H9 (cell line): ENCODE results near the gene TAF11L3. TPM values are rescaled to one million over a fixed set of nuclear protein-coding genes. Genes with fewer than 3 reads are reported as not detected.
"Not testable (repeated sequence)": the region's sequence is repeated elsewhere in the genome, so short reads cannot be mapped to it uniquely, and the experiment has no call there.

Source experiments
- DNase-seq: peaks from one replicate; pipeline ENCODE4 v3.0.0-alpha.2; 2017
- H2AFZ ChIP-seq: one replicate; pipeline ENCODE4 v1.6.1; 2013; ENCODE audit warnings: mild to moderate bottlenecking, low read length, control low read depth, moderate library complexity
- H2AK5ac ChIP-seq: 2 replicates; pipeline ENCODE4 v1.6.1; 2013; ENCODE audit warnings: low read length, control low read depth, mixed read lengths; ENCODE audit not compliant: insufficient read length
- H2BK120ac ChIP-seq: one replicate; pipeline ENCODE4 v1.6.1; 2013; ENCODE audit warnings: low read depth, mild to moderate bottlenecking, low read length, control low read depth, inconsistent platforms; ENCODE audit not compliant: poor library complexity, severe bottlenecking
- H2BK12ac ChIP-seq: 2 replicates; pipeline ENCODE4 v1.6.1; 2013; ENCODE audit warnings: low read length, control low read depth, mixed read lengths, low read depth; ENCODE audit not compliant: insufficient read length
- H2BK15ac ChIP-seq: 2 replicates; pipeline ENCODE4 v1.6.1; 2013; ENCODE audit warnings: low read depth, low read length, control low read depth
- H2BK20ac ChIP-seq: one replicate; pipeline ENCODE4 v1.6.1; 2013; ENCODE audit warnings: low read depth, mild to moderate bottlenecking, low read length, control low read depth, inconsistent platforms; ENCODE audit not compliant: poor library complexity, severe bottlenecking
- H2BK5ac ChIP-seq: 2 replicates; pipeline ENCODE4 v1.6.1; 2013; ENCODE audit warnings: low read length, control low read depth, mixed read lengths; ENCODE audit not compliant: insufficient read length
- H3K14ac ChIP-seq: 2 replicates; pipeline ENCODE4 v1.6.1; 2013; ENCODE audit warnings: low read length, control low read depth; ENCODE audit not compliant: insufficient read depth
- H3K18ac ChIP-seq: 2 replicates; pipeline ENCODE4 v1.6.1; 2013; ENCODE audit warnings: low read depth, mild to moderate bottlenecking, mixed read lengths, low read length, control low read depth; ENCODE audit not compliant: insufficient read length
- H3K23ac ChIP-seq: 2 replicates; pipeline ENCODE4 v1.6.1; 2013; ENCODE audit warnings: low read length, control low read depth, mixed read lengths, low read depth; ENCODE audit not compliant: insufficient read length
- H3K23me2 ChIP-seq: 2 replicates; pipeline ENCODE4 v1.6.1; 2013; ENCODE audit warnings: low read depth, mild to moderate bottlenecking, mixed read lengths, low read length, control low read depth; ENCODE audit not compliant: insufficient read length, poor library complexity, severe bottlenecking
- H3K27ac ChIP-seq: 2 replicates; pipeline ENCODE4 v1.5.1; 2013; ENCODE audit warnings: low read length, control low read depth, mixed read lengths, low read depth; ENCODE audit not compliant: insufficient read length
- H3K27me3 ChIP-seq: 2 replicates; pipeline ENCODE4 v1.6.1; 2013; ENCODE audit warnings: low read length, control low read depth, inconsistent platforms; ENCODE audit not compliant: insufficient read depth
- H3K4ac ChIP-seq: 2 replicates; pipeline ENCODE4 v1.6.1; 2013; ENCODE audit warnings: low read depth, mild to moderate bottlenecking, control low read depth, inconsistent platforms, low read length, moderate library complexity
- H3K4me1 ChIP-seq: 2 replicates; pipeline ENCODE4 v1.6.1; 2013; ENCODE audit warnings: low read length, control low read depth, inconsistent platforms; ENCODE audit not compliant: insufficient read depth
- H3K4me2 ChIP-seq: 2 replicates; pipeline ENCODE4 v1.6.1; 2013; ENCODE audit warnings: low read length, control low read depth, mixed read lengths; ENCODE audit not compliant: insufficient read length, insufficient read depth
- H3K56ac ChIP-seq: 2 replicates; pipeline ENCODE4 v1.6.1; 2013; ENCODE audit warnings: low read depth, mild to moderate bottlenecking, mixed read lengths, low read length, control low read depth; ENCODE audit not compliant: insufficient read length
- H3K79me1 ChIP-seq: 2 replicates; pipeline ENCODE4 v1.6.1; 2013; ENCODE audit warnings: low read depth, mild to moderate bottlenecking, moderate library complexity, low read length, control low read depth, inconsistent platforms; ENCODE audit not compliant: insufficient read depth, poor library complexity, severe bottlenecking
- H3K79me2 ChIP-seq: 2 replicates; pipeline ENCODE4 v1.6.1; 2013; ENCODE audit warnings: low read length, control low read depth, inconsistent platforms; ENCODE audit not compliant: insufficient read depth
- H3K9ac ChIP-seq: 2 replicates; pipeline ENCODE4 v1.6.1; 2013; ENCODE audit warnings: low read length, control low read depth, mixed read lengths; ENCODE audit not compliant: insufficient read length; ENCODE audit errors: extremely low read depth
- H3K9me3 ChIP-seq: one replicate; pipeline ENCODE4 v1.6.1; 2013; ENCODE audit warnings: low read depth, low read length, inconsistent platforms; ENCODE audit not compliant: control insufficient read depth
- H3T11ph ChIP-seq: one replicate; pipeline ENCODE4 v1.6.1; 2013; ENCODE audit warnings: mild to moderate bottlenecking, low read length, control low read depth, inconsistent platforms
- H4K20me1 ChIP-seq: one replicate; pipeline ENCODE4 v1.6.1; 2013; ENCODE audit not compliant: control insufficient read depth, insufficient read length, insufficient read depth
- H4K5ac ChIP-seq: 2 replicates; pipeline ENCODE4 v1.6.1; 2013; ENCODE audit warnings: low read depth, mild to moderate bottlenecking, mixed read lengths, low read length, control low read depth; ENCODE audit not compliant: insufficient read length
- H4K8ac ChIP-seq: replicated peaks from 2 replicates; pipeline ENCODE4 v1.6.1; 2013; ENCODE audit warnings: low read length, control low read depth, mixed read lengths, low read depth; ENCODE audit not compliant: insufficient read length
- H4K91ac ChIP-seq: 2 replicates; pipeline ENCODE4 v1.6.1; 2013; ENCODE audit warnings: low read depth, mild to moderate bottlenecking, moderate library complexity, mixed read lengths, low read length, control low read depth; ENCODE audit not compliant: insufficient read length
- H3K27ac Mint-ChIP-seq, 3 experiments: 2 replicates in 2 of 3; 3 replicates in 1 of 3; pipeline ENCODE4 v1.8.0; 2020 to 2021; ENCODE audit warnings: mixed read lengths in 3 of 3, mild to moderate bottlenecking in 1 of 3, moderate library complexity in 1 of 3
- H3K27me3 Mint-ChIP-seq: 2 replicates; pipeline ENCODE4 v1.8.0; 2021; ENCODE audit warnings: low read depth, mild to moderate bottlenecking, moderate library complexity, mixed read lengths
- H3K36me3 Mint-ChIP-seq, 3 experiments: 2 replicates in 2 of 3; 3 replicates in 1 of 3; pipeline ENCODE4 v1.8.0; 2020 to 2021; ENCODE audit warnings: low read depth in 3 of 3, mixed read lengths in 3 of 3; ENCODE audit not compliant: insufficient read depth in 1 of 3
- H3K4me1 Mint-ChIP-seq, 2 experiments: 2 replicates each; pipeline ENCODE4 v1.8.0; 2020; ENCODE audit warnings: mixed read lengths in 2 of 2
- H3K4me3 Mint-ChIP-seq, 2 experiments: 2 replicates in 1 of 2; 3 replicates in 1 of 2; pipeline ENCODE4 v1.8.0; 2020 to 2021; ENCODE audit warnings: mild to moderate bottlenecking in 2 of 2, mixed read lengths in 2 of 2, moderate library complexity in 1 of 2
- H3K9me3 Mint-ChIP-seq, 2 experiments: 2 replicates in 1 of 2; 3 replicates in 1 of 2; pipeline ENCODE4 v1.8.0; 2020; ENCODE audit warnings: mild to moderate bottlenecking in 2 of 2, mixed read lengths in 2 of 2, moderate library complexity in 1 of 2
- WGBS: extraction: QIAGEN DNeasy Blood & Tissue Kit; methylation state at CpG from one replicate; pipeline ENCODE4 v1.1.7; 2013; ENCODE audit warnings: missing lambda C conversion rate, low lambda C conversion rate, mixed read lengths; ENCODE audit not compliant: insufficient read length; ENCODE audit errors: extremely low coverage; 5-methylcytosine and 5-hydroxymethylcytosine counted together
- total RNA-seq: library from RNA; stranded (reverse); gene quantifications from 2 replicates; pipeline ENCODE4 v1.2.1, GENCODE V29; 2021

TAF11L3 gene
- total RNA-seq, 1 experiment from 2014 or later: not detected

DNA sequence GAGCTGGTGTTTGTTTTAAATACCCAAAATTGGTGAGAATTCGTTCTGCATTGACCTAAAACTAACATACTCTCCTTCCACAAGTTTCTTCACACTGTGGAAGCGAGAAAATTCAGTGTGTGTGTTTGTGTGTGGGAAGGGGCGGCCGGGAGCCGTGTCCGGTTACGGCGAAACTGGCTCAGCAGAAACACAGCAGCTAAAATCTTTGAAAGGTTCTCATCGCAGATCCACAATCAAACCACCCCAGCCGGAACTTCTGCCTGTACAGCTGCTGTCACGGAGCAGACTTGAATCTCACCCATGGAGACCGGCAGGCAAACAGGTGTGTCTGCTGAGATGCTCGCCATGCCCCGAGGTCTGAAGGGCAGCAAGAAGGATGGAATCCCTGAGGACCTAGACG is 6.8 kb downstream of the TAF11L3 start, which contains the start of gene TAF11L5:
Gene TAF11L5, plus strand, starts transcription at position 301 of the 400 bp plus-strand sequence.
- not testable (repeated sequence) for H3K9me3 Mint-ChIP-seq, H3K27me3 Mint-ChIP-seq, H3K9ac ChIP-seq, H3K27ac Mint-ChIP-seq, H2BK5ac ChIP-seq, DNase-seq, H3K4me1 Mint-ChIP-seq, H3K4ac ChIP-seq, H3T11ph ChIP-seq, H3K18ac ChIP-seq, H3K9me3 ChIP-seq, H3K23me2 ChIP-seq, H4K8ac ChIP-seq, H3K27me3 ChIP-seq, H3K79me1 ChIP-seq, H4K91ac ChIP-seq, H2AK5ac ChIP-seq, H2AFZ ChIP-seq, H3K56ac ChIP-seq, H3K27ac ChIP-seq, H3K79me2 ChIP-seq, H3K4me3 Mint-ChIP-seq, H2BK120ac ChIP-seq, H3K36me3 Mint-ChIP-seq, H2BK12ac ChIP-seq, H4K20me1 ChIP-seq, H3K4me2 ChIP-seq, H2BK20ac ChIP-seq, H3K23ac ChIP-seq, H4K5ac ChIP-seq, H2BK15ac ChIP-seq, H3K14ac ChIP-seq, H3K4me1 ChIP-seq
- no CpG with 5 or more reads among the region's 15 CpGs for WGBS

DNA sequence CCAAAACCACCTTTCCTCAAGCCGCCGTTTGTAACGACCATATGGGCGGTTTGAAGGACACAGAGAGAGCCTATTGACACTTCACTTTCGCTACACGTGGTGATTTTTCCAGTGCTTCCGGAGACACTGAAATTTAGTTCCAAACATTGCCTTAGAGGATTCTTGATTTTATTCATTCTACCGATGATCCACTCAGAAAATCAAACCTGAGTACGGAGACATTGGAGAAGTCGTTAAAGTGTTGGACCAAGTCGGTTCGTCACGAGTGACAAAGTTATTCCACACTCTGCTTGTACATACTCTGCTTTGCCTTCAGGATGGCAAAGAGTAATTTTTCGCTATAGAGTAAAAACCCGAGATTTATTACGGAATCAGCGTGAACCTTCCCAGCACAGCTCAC is 8.3 kb downstream of the TAF11L3 start:
- not testable (repeated sequence) for H3K4me2 ChIP-seq, H3K36me3 Mint-ChIP-seq, H2BK12ac ChIP-seq, H4K5ac ChIP-seq, H3K4me3 Mint-ChIP-seq, H4K91ac ChIP-seq, H3K4me1 ChIP-seq, H3K9ac ChIP-seq, H3K18ac ChIP-seq, H3K23ac ChIP-seq, H3K27me3 ChIP-seq, H3K56ac ChIP-seq, H3K14ac ChIP-seq, DNase-seq, H2AFZ ChIP-seq, H2BK20ac ChIP-seq, H3K27me3 Mint-ChIP-seq, H4K20me1 ChIP-seq, H3K9me3 ChIP-seq, H3K4ac ChIP-seq, H3K4me1 Mint-ChIP-seq, H3T11ph ChIP-seq, H3K27ac Mint-ChIP-seq, H3K79me2 ChIP-seq, H2BK15ac ChIP-seq, H3K9me3 Mint-ChIP-seq, H3K27ac ChIP-seq, H4K8ac ChIP-seq, H3K23me2 ChIP-seq, H3K79me1 ChIP-seq, H2BK120ac ChIP-seq, H2BK5ac ChIP-seq, H2AK5ac ChIP-seq
- WGBS: no CpG with 5 or more reads among the region's 17 CpGs
